GM19452 (cell line): ENCODE measurements around the gene CLCNKA.
"Not testable (repeated sequence)": the region's sequence is repeated elsewhere in the genome, so short reads cannot be mapped to it uniquely, and the experiment has no call there.

Source experiments
- ATAC-seq: cut with Tn5 transposase; IDR thresholded peaks from one replicate; pipeline ENCODE4 v1.9.1; 2021; ENCODE audit not compliant: unreplicated experiment

Gene CLCNKA

GRCh38 chr1:16021681-16022080 is at the start of gene CLCNKA:
CLCNKA (plus strand) TSS chr1:16022036; CDS start chr1:16022620, 584 bp downstream.
- ATAC-seq: no peak

GRCh38 chr1:15972409-15972808 is 49.4 kb upstream of the CLCNKA start:
- no peak for ATAC-seq

- ATAC-seq: no peak
Measured at GRCh38 chr1:15973772-15974171, 48.1 kb upstream of the CLCNKA start.

- peak; percentile 44 for ATAC-seq
Measured at GRCh38 chr1:15974855-15975254, 47.0 kb upstream of the CLCNKA start.

DNA sequence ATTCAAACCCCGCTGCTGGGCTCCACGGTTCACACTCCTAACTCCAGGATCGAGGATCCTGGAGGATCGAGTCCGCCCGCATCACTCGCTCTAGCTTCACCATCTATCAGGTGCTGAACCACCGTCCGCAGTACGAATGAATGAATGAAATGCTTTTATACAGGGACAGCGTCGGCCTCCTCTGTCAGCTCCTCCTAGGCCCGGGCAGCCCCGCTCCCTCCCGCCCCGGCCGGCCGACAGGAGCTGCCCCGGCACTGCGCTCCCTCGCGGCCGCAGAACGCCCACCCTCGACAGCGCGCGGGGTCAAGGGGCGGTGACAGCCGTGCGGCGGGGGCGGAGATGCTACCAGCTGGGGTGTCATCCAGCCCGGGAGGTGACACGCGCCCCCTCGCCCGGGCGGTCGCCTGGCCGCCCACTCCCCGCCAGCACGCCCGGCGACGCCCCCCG is 46.5 kb upstream of the CLCNKA start:
- peak; percentile 57 for ATAC-seq

DNA sequence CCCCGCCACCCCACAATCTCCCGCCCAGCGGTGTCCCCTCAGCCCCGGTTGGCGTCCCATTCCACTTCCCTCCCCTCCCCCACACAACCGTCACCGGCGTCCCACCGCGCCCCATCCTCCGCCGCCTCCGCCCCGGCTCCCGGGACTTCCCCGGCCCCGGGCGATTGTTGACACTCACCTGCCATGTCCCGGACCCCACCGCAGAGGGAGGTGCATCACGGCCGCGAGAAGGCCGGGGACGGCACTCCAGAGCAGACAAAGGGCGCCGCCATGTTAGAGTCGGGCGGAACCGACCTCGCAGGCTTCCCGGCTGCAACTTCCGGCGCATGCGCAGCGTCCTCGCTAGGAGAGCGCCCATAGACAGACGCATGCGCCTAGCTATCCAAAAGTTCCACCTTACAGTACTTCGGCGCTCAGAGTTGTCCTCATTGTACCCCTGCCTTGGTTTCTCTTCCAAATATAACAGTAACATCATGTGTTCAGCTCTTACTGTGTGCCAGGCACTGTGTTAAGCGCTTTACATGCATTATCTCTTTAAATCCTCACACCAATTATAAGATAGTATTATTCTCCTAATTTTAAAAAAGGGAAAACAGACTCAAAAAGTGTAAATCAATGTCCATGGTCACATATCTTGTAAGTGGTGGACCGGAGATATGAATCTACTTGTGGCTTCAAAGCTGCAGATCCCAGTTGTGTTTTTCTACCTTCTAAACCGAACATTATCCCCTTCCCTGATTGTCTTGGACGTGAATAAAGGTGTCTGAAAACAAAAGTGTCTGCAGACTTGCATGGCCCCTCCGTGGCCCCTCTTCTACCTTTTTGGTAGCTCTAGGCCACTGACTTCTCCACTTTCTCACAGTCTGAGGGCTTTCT is 45.8 kb upstream of the CLCNKA start, which contains the start of gene ZBTB17:
ZBTB17 (minus strand) TSS at position 297 of the 876 bp plus-strand sequence. CDS start 27,606 bp downstream, outside the sequence.
- peak; percentile 69 for ATAC-seq

GRCh38 chr1:15977947-15978346 is 43.9 kb upstream of the CLCNKA start:
- ATAC-seq: not testable (repeated sequence)

GRCh38 chr1:15981679-15982078 is 40.2 kb upstream of the CLCNKA start:
- no peak for ATAC-seq

DNA sequence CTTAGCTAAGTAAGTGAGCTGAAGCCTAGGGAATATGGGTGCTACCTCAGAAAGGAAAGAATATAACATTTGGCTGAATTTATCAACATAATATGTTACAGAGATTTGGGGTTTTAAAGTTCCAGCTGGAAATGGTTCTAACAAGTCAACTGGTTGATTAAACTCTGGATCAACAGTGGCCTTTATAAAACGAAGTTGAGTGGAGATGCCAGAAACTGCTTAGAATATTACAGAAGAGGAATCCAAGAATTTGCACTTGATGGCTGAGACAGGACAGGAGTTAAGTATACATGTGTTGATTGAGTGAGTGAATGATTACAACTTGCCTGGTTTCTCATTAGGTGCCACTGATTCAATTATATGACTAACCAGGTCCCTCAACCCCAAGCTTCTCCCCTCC is 38.6 kb upstream of the CLCNKA start:
- ATAC-seq: no peak

DNA sequence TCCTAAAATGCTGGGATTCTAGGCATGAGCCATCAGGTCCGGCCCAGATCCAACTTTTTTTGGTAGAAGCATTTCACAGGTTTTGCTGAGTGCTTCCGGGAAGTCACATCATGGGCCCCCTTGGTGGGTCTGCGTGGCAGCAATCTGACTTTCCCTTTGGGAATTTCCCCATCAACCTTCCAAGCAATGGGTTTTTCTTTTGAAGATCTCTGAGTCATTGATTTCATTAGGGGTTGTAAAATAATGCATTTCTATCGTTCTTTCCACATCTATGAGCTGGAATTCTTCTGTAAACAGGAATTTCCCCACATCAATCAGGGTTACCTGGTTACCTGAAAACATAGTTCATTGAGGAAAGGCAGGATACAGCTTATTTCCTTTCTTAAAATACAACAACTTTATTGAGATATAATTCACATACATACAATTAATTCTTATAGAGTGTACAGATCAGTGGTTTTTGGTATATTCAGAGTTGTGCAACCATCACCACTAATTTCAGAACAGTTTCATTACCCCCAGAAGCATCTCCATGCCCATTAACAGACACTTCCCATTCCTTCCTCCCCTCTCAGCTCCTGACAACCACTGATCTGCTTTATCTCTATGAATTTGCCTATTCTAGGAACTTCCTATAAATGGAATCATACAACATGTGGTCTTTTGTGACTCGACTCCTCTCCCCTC is 36.1 kb upstream of the CLCNKA start:
- no peak for ATAC-seq

DNA sequence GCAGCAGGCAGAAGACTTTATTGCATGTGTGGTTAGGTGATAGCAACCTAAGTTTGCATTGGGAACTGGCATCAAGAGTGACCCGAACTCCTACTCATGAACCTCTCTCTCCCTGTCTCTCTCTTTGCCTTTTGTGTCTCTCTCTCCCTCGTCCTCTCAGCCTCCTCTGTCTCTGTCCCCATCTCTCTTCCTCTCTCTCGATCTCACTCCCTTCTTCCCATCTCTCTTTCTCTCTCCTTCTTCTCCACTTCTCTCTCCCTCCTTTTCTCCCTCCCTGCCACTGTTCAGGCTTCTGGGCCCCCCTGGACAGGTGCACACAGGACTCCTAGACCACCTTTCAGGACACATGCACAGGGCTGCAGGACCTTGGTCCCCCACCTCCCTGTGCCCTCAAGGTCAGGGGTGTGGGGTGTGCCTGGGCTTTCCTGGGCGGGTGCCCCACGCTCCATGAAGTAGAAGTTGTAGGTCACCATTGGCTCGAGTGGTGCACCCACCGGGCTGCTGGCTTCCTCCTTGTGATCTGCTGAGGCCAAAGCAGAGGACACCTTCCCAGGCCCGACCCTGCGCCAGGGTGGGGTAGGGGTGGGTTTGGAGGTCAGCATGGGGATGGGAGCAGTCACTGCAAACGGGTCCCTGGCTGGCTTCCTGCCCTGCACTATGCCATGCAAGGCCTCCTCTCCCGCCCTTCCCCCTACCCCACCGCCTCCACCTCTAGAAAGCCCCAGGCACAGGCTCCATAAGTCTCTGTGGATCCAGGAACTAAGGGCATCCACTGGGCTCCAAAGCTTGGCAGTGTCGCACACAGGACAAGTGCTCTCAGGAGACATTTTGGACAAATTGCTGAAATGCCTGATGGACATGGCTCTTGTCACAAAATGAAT is 32.7 kb upstream of the CLCNKA start:
- no peak for ATAC-seq

DNA sequence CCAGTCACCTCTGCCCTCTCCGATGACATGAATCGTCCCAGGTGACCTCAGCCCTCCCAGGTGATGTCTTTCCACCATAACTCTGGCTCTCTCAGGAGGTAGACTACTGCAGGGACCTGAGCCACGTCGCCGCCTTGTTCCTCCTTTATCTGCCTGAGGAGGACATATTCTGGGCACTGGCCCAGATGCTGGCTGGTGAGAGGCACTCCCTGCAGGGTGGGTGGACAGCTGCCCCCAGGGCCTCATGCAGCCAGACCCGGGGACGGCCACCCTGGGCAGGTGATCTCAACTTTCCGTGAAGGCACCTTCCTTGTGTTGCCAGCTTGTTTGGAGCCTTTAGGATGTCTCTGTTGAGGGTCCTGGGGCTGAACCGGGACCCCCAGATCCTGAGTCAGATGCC is 32.1 kb upstream of the CLCNKA start:
- no peak for ATAC-seq

GRCh38 chr1:15991427-15992186 is 30.2 kb upstream of the CLCNKA start:
- ATAC-seq: no peak

GRCh38 chr1:15992187-15992553 is 29.7 kb upstream of the CLCNKA start:
- ATAC-seq: no peak

GRCh38 chr1:15992582-15993500 is 29.0 kb upstream of the CLCNKA start:
- no peak for ATAC-seq

GRCh38 chr1:15993666-15994065 is 28.2 kb upstream of the CLCNKA start:
- ATAC-seq: no peak

- no peak for ATAC-seq
Measured at GRCh38 chr1:15994081-15994480, 27.8 kb upstream of the CLCNKA start.

DNA sequence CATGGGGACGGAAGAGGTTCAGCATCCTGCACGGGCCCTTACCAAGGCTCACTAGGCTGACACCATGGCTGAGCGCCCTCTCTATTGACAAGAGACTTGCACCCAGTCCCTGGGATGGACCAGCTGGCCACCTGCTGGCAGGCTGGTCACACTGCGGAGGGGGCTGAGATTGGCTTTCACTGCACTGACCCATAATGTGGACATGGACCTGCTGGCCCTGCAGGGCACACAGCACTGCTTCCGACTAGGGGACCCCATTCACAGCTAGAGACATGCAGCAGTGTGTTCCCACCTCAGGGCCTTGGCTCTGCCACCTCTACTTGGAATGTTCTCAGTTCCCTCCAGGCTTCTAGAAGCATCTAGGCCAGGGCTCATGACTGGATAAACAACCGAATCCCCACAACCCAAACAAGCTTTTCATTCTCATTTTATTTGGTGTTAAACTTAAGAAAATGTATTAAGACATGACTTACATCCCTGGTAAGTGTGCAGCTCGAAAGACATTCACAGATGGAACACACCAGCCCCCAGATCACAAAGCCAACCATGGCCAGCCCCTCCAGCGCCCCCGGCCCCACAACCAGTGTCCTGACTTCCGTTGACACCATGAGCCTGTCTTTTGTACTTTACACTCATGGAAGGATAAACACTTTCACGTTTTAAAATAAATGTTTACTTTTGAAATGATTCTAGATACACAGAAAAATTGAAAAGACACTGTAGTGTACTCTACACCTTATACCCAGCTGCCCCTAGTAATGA is 27.1 kb upstream of the CLCNKA start:
- no peak for ATAC-seq
